Adrenal gland (tissue), 12 donors: ENCODE data around the gene SIGLECL1. TPM values are rescaled to one million over a fixed set of nuclear protein-coding genes. Genes with fewer than 3 reads are reported as not detected.

ENCODE experiments used
- DNase-seq, 7 donors: peaks; one replicate each; pipeline ENCODE4 v3.0.0-alpha.2; 2019 to 2020
- H3K27ac ChIP-seq, 5 donors: fragments of 200-600 bp; sonication (generic) in 4 of 5; 1 replicate in 3 of 5; 2 replicates in 2 of 5; pipeline versions ENCODE4 v1.5.1 to v1.8.0; 2016 to 2020; ENCODE audit warnings: mild to moderate bottlenecking in 1 of 5
- H3K27me3 ChIP-seq: fragments of 200-600 bp; 2 replicates; pipeline ENCODE4 v1.8.0; 2021
- H3K36me3 ChIP-seq, 2 donors: fragments of 200-600 bp; replicated peaks in 1 of 2; 1 replicate in 1 of 2; 2 replicates in 1 of 2; pipeline versions ENCODE4 v1.5.1 to v1.8.0; 2018 to 2022
- H3K4me1 ChIP-seq, 2 donors: fragments of 200-600 bp; replicated peaks in 1 of 2; 1 replicate in 1 of 2; 2 replicates in 1 of 2; pipeline versions ENCODE4 v1.5.1 to v1.8.0; 2018 to 2021
- H3K4me3 ChIP-seq, 4 donors: fragments of 200-600 bp; sonication (generic) in 3 of 4; one replicate each; pipeline ENCODE4 v1.5.1; 2016 to 2018
- H3K9me3 ChIP-seq, 3 donors: fragments of 200-600 bp; sonication (generic) in 1 of 3; replicated peaks in 1 of 3; 1 replicate in 2 of 3; 2 replicates in 1 of 3; pipeline versions ENCODE4 v1.5.1 to v1.8.0; 2016 to 2021
- POLR2A ChIP-seq, 2 donors: fragments of 450-650 bp; IDR thresholded peaks; one replicate each; pipeline ENCODE4 v1.6.1; 2017; ENCODE audit warnings: antibody characterized with exemption in 2 of 2, mild to moderate bottlenecking in 2 of 2, moderate library complexity in 1 of 2
- WGBS, 4 donors: extraction: QIAGEN DNeasy Blood & Tissue Kit in 2 of 4; methylation state at CpG; one replicate each; pipeline versions ENCODE4 v1.1.5 to v1.1.7; 2013 to 2017; 5-methylcytosine and 5-hydroxymethylcytosine counted together
- intact Hi-C, 2 donors: fragments of 100-400 bp; cut with DNase I; formaldehyde crosslinking; loops; one replicate each; pipeline versions ENCODE4 v1.14.1 to v1.15.0; 2022 to 2023
- polyA plus RNA-seq, 3 donors: library from polyadenylated mRNA; stranded (reverse); fragments of 200-250 nt in 2 of 3; fragments of 350-450 nt in 1 of 3; fragmentation: Illumina TruSeq in 1 of 3; extraction: RNeasy Lipid Tissue Mini Kit (QIAGEN cat#74804) in 1 of 3; gene quantifications; one replicate each; pipeline ENCODE4 v1.2.3, GENCODE V29; 2013 to 2014
- total RNA-seq, 9 donors: library from RNA; depleted of rRNA in 4 of 9; stranded (reverse); fragments of >200 nt in 4 of 9; fragments of 120-200 nt in 1 of 9; fragmentation: NEBNext Ultra II Directional in 1 of 9; extraction: Animal tissue kit (Norgen Biotek cat#: 25700) in 1 of 9; gene quantifications; one replicate each; pipeline versions ENCODE4 v1.1.0 to v1.2.4, GENCODE V29; 2013 to 2023
- TF ChIP-seq, protein P1 (sequence below), 6 experiments: fragments of 450-650 bp in 4 of 6; fragments of 200-600 bp in 2 of 6; sonication (generic) in 1 of 6; IDR thresholded peaks; 1 replicate in 5 of 6; 2 replicates in 1 of 6; pipeline versions ENCODE4 v1.5.1 to v1.8.0; 2016 to 2021; ENCODE audit warnings: antibody characterized with exemption in 6 of 6, mild to moderate bottlenecking in 2 of 6, moderate library complexity in 1 of 6
- donor health status: healthy with polysubstance abuse.
- donor health status: Bipolar disorder and iron deficiency.
- donor health status: DM: yes; HTN: yes; CAD: no.
- donor health status: DM: no; HTN: no; CAD: no.
- donor health status: DM: no; HTN: no; CAD: no.
- donor health status: DM: yes; HTN: yes; CAD: no.

SIGLECL1 gene
- total and polyA plus RNA-seq, 12 donors = 1.0 TPM; not detected in 11

DNA sequence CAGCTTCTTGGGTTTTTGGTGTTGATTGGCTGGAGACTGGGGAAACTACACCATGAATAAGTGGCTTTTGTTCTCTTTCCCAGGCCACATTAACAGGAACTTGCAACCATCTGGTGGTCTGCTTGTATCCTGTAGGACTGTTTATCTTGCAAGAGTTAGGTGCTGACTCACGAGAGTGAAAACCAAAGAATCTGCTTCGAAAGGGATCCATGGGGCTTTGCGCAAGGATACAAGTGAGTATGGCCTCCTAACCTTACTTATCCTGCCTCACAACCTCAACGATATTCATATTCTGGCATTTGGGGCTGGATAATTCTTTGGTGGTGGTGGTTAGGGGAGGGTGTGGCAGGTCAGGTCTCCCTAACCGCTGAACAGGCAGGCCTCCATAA is 4.7 kb upstream of the SIGLECL1 start:
- intact Hi-C loops = no loop called here
- DNase-seq = peak in 2 of 7 donors; percentile 18 to 24

GRCh38 chr19:51247972-51248590 is 2.8 kb upstream of the SIGLECL1 start:
- Histone ChIP-seq H3K36me3 (no peaks in the 10 kb centered on the region), H3K27me3 (no peaks in the 10 kb centered on the region), H3K27ac (no peak overlapping the region), H3K4me3 (no peak overlapping the region), H3K4me1 (no peaks in the 10 kb centered on the region), H3K9me3 (no peaks in the 10 kb centered on the region)
- TF ChIP-seq POLR2A (IDR thresholded peaks at IDR 0.05) = no peak
- TF ChIP-seq, protein P1, sequence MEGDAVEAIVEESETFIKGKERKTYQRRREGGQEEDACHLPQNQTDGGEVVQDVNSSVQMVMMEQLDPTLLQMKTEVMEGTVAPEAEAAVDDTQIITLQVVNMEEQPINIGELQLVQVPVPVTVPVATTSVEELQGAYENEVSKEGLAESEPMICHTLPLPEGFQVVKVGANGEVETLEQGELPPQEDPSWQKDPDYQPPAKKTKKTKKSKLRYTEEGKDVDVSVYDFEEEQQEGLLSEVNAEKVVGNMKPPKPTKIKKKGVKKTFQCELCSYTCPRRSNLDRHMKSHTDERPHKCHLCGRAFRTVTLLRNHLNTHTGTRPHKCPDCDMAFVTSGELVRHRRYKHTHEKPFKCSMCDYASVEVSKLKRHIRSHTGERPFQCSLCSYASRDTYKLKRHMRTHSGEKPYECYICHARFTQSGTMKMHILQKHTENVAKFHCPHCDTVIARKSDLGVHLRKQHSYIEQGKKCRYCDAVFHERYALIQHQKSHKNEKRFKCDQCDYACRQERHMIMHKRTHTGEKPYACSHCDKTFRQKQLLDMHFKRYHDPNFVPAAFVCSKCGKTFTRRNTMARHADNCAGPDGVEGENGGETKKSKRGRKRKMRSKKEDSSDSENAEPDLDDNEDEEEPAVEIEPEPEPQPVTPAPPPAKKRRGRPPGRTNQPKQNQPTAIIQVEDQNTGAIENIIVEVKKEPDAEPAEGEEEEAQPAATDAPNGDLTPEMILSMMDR (IDR thresholded peaks at IDR 0.05) = no peak
- intact Hi-C loops = no loop called here
- DNase-seq = no peak
- WGBS, 4 donors = 68 to 76% (median 75%) methylated on average over 7 of the region's 7 CpGs

More for the DNA sequence above, 4.7 kb upstream of the SIGLECL1 start:
- Histone ChIP-seq H3K36me3 (no peaks in the 10 kb centered on the region), H3K27me3 (no peaks in the 10 kb centered on the region), H3K9me3 (no peaks in the 10 kb centered on the region), H3K4me1 (no peaks in the 10 kb centered on the region), H3K27ac (peak overlapping the region in 1 of 5 donors; percentile 10), H3K4me3 (no peak overlapping the region)
- TF ChIP-seq, protein P1 (IDR thresholded peaks at IDR 0.05) = no peak
- no peak for TF ChIP-seq POLR2A (IDR thresholded peaks at IDR 0.05)
- 61 to 66% (median 65%) methylated on average over 5 of the region's 5 CpGs for WGBS, 4 donors

DNA sequence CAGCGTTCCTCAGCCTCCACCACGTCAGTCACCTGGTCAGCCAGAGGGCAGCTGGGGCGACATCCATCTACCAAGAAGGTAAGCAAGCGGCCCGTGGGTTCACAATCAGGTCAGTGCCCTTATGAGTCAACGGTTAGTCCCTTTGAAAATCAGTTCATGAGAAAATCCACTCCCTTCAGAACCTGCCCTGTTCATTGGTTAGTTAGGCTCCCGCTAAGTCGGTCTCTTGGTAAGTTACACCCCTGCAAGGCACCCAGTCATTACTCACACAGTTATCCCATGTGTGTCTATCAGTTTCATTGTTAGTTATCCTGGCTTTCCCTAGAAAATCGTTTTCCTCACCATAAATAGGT is 564 bp downstream of the SIGLECL1 start:
- H3K4me1 ChIP-seq = no peaks in the 10 kb centered on the region

DNA sequence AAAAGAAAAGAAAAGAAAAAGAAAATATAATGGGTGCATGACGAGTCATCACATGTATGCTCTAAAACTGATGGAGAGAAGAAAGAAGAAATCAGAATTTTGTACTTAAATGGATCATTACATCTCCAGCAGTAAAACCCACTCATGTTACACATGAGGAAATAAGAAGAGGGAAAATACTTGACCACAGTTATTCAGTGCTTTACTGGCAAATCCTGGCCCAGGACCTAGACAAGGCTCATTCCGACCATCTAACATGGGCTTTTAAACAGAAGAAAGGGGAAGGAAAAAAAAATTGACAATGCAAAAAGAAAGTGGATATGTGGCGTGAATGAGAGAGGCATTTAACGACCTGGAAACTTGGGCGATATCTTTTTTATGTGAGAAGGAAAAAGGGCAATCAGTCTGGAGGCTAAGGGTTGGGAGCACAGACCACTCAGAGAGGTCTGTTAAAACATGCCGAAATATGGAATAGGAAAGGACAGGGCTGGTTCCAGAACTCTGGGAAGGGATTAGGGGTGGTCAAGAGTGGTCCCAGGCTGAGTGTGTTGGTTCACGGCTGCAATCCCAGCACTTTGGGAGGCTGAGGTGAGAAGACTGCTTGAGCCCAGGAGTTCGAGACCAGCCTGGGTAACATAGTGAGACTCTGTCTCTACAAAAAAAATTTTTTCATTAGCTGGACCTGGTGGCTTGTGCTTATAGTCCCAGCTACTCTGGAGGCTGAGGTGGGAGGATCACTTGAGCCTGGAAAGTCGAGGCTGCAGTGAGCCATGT is 1.6 kb downstream of the SIGLECL1 start:
- intact Hi-C loops = no loop called here

More for the DNA sequence above, 564 bp downstream of the SIGLECL1 start:
- no peaks in the 10 kb centered on the region for H3K9me3 ChIP-seq
- H3K27me3 ChIP-seq = no peaks in the 10 kb centered on the region
- H3K27ac ChIP-seq = no peak overlapping the region
- intact Hi-C loops = no loop called here
- H3K4me3 ChIP-seq = no peak overlapping the region
- H3K36me3 ChIP-seq = no peaks in the 10 kb centered on the region
- no peak for DNase-seq
- no peak for TF ChIP-seq POLR2A (IDR thresholded peaks at IDR 0.05)
- TF ChIP-seq, protein P1 (IDR thresholded peaks at IDR 0.05) = no peak
- WGBS, 4 donors = 65 to 80% (median 70%) methylated on average over 8 to 9 of the region's 9 CpGs

More for the DNA sequence above, 1.6 kb downstream of the SIGLECL1 start:
- Histone ChIP-seq H3K36me3 (no peaks in the 10 kb centered on the region), H3K27me3 (no peaks in the 10 kb centered on the region), H3K4me3 (no peak overlapping the region), H3K9me3 (no peaks in the 10 kb centered on the region), H3K4me1 (no peaks in the 10 kb centered on the region), H3K27ac (peak overlapping the region in 1 of 5 donors; percentile 14)
- WGBS, 4 donors = 68 to 82% (median 70%) methylated on average over 9 of the region's 9 CpGs
- DNase-seq = peak in 1 of 7 donors; percentile 3
- no peak for TF ChIP-seq POLR2A (IDR thresholded peaks at IDR 0.05)
- TF ChIP-seq, protein P1 (IDR thresholded peaks at IDR 0.05) = no peak
